GM12878 (cell line): ENCODE measurements around the gene REV3L. TPM values are rescaled to one million over a fixed set of nuclear protein-coding genes. Genes with fewer than 3 reads are reported as not detected.

Experiments
- ATAC-seq: fragments of 200-7000 bp; cut with Tn5 transposase; 3 replicates; pipeline ENCODE4 v1.9.1; 2020; ENCODE audit warnings: mild to moderate bottlenecking, moderate library complexity
- BruUV-seq: library from RNA; stranded (reverse); fragments of 400-500 nt; replicated peaks from 2 replicates; lab custom pipeline; 2021; lab: Mats Ljungman, UMichigan
- CTCF ChIA-PET: fragments of 300-600 bp; sonication (Branson Sonifier 250); formaldehyde crosslinking; extraction: SDS; loops from one replicate; lab custom pipeline; 2021; ENCODE audit warnings: inconsistent platforms; lab: Yijun Ruan, JAX
- POLR2A ChIA-PET: fragments of 350-600 bp; formaldehyde crosslinking; extraction: SDS; loops from one replicate; lab custom pipeline; 2021; ENCODE audit warnings: inconsistent platforms; lab: Charles Lee
- RAD21 ChIA-PET: fragments of 300-600 bp; sonication (Branson Sonifier 250); formaldehyde crosslinking; loops from one replicate; lab custom pipeline; 2023; ENCODE audit warnings: antibody characterized with exemption; ENCODE audit not compliant: unreplicated experiment; lab: Charles Lee
- SMC1A ChIA-PET: fragments of 300-600 bp; sonication (Branson Sonifier 250); formaldehyde crosslinking; loops from one replicate; lab custom pipeline; 2023; ENCODE audit not compliant: unreplicated experiment, uncharacterized antibody; lab: Charles Lee
- DNase-seq: peaks from one replicate; pipeline ENCODE4 v3.0.0-alpha.2; 2011; ENCODE audit warnings: low read depth, low spot score
- FAIRE-seq: peaks from 3 replicates; lab custom pipeline; 2011; peaks lifted over from hg19 to GRCh38; lab: Jason Lieb, UNC
- H2AFZ ChIP-seq: 2 replicates; pipeline ENCODE4 v1.6.0; 2011; ENCODE audit warnings: low read depth, low read length, control low read depth; ENCODE audit not compliant: control insufficient read depth
- H3K27ac ChIP-seq: 2 replicates; pipeline ENCODE4 v1.5.1; 2011; ENCODE audit warnings: control low read depth; ENCODE audit not compliant: control insufficient read depth, insufficient read depth
- H3K27me3 ChIP-seq, 2 experiments: replicated peaks in 1 of 2; 2 replicates each; pipeline versions ENCODE4 v1.6.0 to v1.6.1; 2011; ENCODE audit warnings: low read length in 1 of 2; ENCODE audit not compliant: control insufficient read depth in 2 of 2, insufficient read depth in 2 of 2
- H3K36me3 ChIP-seq, 2 experiments: 2 replicates each; pipeline ENCODE4 v1.5.1; 2011; ENCODE audit warnings: low read length in 1 of 2; ENCODE audit not compliant: control insufficient read depth in 2 of 2, insufficient read depth in 2 of 2
- H3K4me1 ChIP-seq: 2 replicates; pipeline ENCODE4 v1.6.1; 2011; ENCODE audit warnings: mild to moderate bottlenecking, low read length, moderate library complexity, mixed read lengths; ENCODE audit not compliant: control insufficient read depth, insufficient read depth
- H3K4me2 ChIP-seq: 2 replicates; pipeline ENCODE4 v1.6.0; 2011; ENCODE audit warnings: control low read depth; ENCODE audit not compliant: control insufficient read depth, insufficient read depth
- H3K4me3 ChIP-seq: fragments of 200-600 bp; sonication (generic); 2 replicates; pipeline ENCODE4 v1.5.1; 2016
- H3K79me2 ChIP-seq: 2 replicates; pipeline ENCODE4 v1.6.0; 2011; ENCODE audit warnings: low read length; ENCODE audit not compliant: control insufficient read depth, insufficient read depth
- H3K9ac ChIP-seq: 2 replicates; pipeline ENCODE4 v1.8.0; 2011; ENCODE audit warnings: low read length, control low read depth, mixed read lengths; ENCODE audit not compliant: control insufficient read depth, insufficient read depth
- H3K9me3 ChIP-seq: replicated peaks from 3 replicates; pipeline ENCODE4 v1.5.1; 2011; ENCODE audit warnings: mild to moderate bottlenecking, low read length; ENCODE audit not compliant: control insufficient read depth, insufficient read depth
- H4K20me1 ChIP-seq: 2 replicates; pipeline ENCODE4 v1.6.0; 2011; ENCODE audit not compliant: control insufficient read depth, insufficient read depth
- BRCA1 ChIP-seq: IDR thresholded peaks from 2 replicates; pipeline ENCODE4 v1.6.1; 2011; ENCODE audit warnings: low read depth, low read length, improper control_type of control experiment
- CHD2 ChIP-seq: IDR thresholded peaks from 2 replicates; pipeline ENCODE4 v1.6.1; 2011; ENCODE audit warnings: low read depth, low read length, improper control_type of control experiment, borderline replicate concordance
- EP300 ChIP-seq, 2 experiments: fragments of 150-350 bp in 1 of 2; IDR thresholded peaks; 2 replicates each; pipeline ENCODE4 v1.6.1; 2011 to 2012; ENCODE audit warnings: low read depth in 2 of 2, low read length in 2 of 2, borderline replicate concordance in 1 of 2, improper control_type of control experiment in 1 of 2, inconsistent platforms in 1 of 2; ENCODE audit not compliant: control insufficient read depth in 1 of 2
- GATAD2B ChIP-seq: fragments of 450-650 bp; conservative IDR thresholded peaks from 2 replicates; pipeline ENCODE4 v1.6.1; 2017; ENCODE audit warnings: low read depth, mild to moderate bottlenecking, moderate library complexity
- KAT2A ChIP-seq: conservative IDR thresholded peaks from 2 replicates; pipeline ENCODE4 v1.6.1; 2011; ENCODE audit warnings: low read depth, low read length; ENCODE audit not compliant: control insufficient read depth
- MLLT1 ChIP-seq: fragments of 450-650 bp; IDR thresholded peaks from 2 replicates; pipeline ENCODE4 v1.6.1; 2016; ENCODE audit warnings: mild to moderate bottlenecking
- MYB ChIP-seq: fragments of 150-350 bp; IDR thresholded peaks from 2 replicates; pipeline ENCODE4 v1.6.1; 2014; ENCODE audit warnings: mild to moderate bottlenecking, low read depth, low read length, borderline replicate concordance
- PBX3 ChIP-seq: IDR thresholded peaks from 2 replicates; pipeline ENCODE4 v1.6.1; 2011; ENCODE audit warnings: mild to moderate bottlenecking, low read depth, low read length, moderate library complexity; ENCODE audit not compliant: insufficient replicate concordance
- POLR2A ChIP-seq: IDR thresholded peaks from 2 replicates; pipeline ENCODE4 v1.6.1; 2011; ENCODE audit warnings: low read depth, mild to moderate bottlenecking, low read length
- RB1 ChIP-seq: fragments of 450-650 bp; formaldehyde crosslinking; IDR thresholded peaks from 2 replicates; pipeline ENCODE4 v1.6.1; 2017; ENCODE audit warnings: mild to moderate bottlenecking, borderline replicate concordance
- RELB ChIP-seq: fragments of 450-650 bp; IDR thresholded peaks from 2 replicates; pipeline ENCODE4 v1.6.1; 2017; ENCODE audit warnings: low read depth, mild to moderate bottlenecking, moderate library complexity
- REST ChIP-seq: IDR thresholded peaks from 2 replicates; pipeline ENCODE4 v1.6.1; 2012; ENCODE audit warnings: mild to moderate bottlenecking, low read depth, low read length
- SIN3A ChIP-seq: IDR thresholded peaks from 2 replicates; pipeline ENCODE4 v1.6.1; 2012; ENCODE audit warnings: low read depth, low read length, improper control_type of control experiment
- SUZ12 ChIP-seq: fragments of 200-600 bp; sonication (generic); IDR thresholded peaks from one replicate; pipeline ENCODE4 v1.6.1; 2018; ENCODE audit warnings: antibody characterized with exemption, mild to moderate bottlenecking; ENCODE audit not compliant: unreplicated experiment
- TCF7 ChIP-seq: IDR thresholded peaks from 2 replicates; pipeline ENCODE4 v1.6.1; 2014; ENCODE audit warnings: antibody characterized with exemption, borderline replicate concordance
- YY1 ChIP-seq: IDR thresholded peaks from 2 replicates; pipeline ENCODE4 v1.6.1; 2011; ENCODE audit warnings: low read depth, mild to moderate bottlenecking, low read length
- WGBS: methylation state at CpG from one replicate; pipeline ENCODE4 v1.1.6; 2016; ENCODE audit warnings: low lambda C conversion rate; ENCODE audit not compliant: insufficient replicate concordance, insufficient coverage; ENCODE audit errors: missing lambda C conversion rate; 5-methylcytosine and 5-hydroxymethylcytosine counted together
- in situ Hi-C: fragments of 300-500 bp; cut with MboI; formaldehyde crosslinking; loops from 9 replicates; pipeline ENCODE4 v1.14.3; 2018; ENCODE audit warnings: mixed read lengths
- intact Hi-C: fragments of 100-400 bp; cut with micrococcal nuclease; formaldehyde crosslinking; loops from one replicate; pipeline ENCODE4 v1.14.2; 2022; ENCODE audit not compliant: unreplicated experiment
- polyA plus RNA-seq, 11 experiments: library from polyadenylated mRNA; depleted of rRNA in 4 of 11; unstranded in 6 of 11; stranded (reverse) in 5 of 11; fragments of >200 nt; fragmentation: Nextera tagmentation in 4 of 11; fragmentation: Illumina TruSeq in 1 of 11; extraction: Ambion mirVana in 4 of 11; extraction: Trizol in 1 of 11; gene quantifications; 1 replicate in 1 of 11; 2 replicates in 10 of 11; pipeline versions ENCODE4 v1.2.1 to v1.2.3, GENCODE V29; 2011 to 2016; ENCODE audit warnings: inconsistent platforms in 2 of 11, missing spikeins in 2 of 11, low read depth in 1 of 11
- total RNA-seq, 4 experiments: library from RNA; depleted of rRNA in 3 of 4; stranded (reverse); fragments of >200 nt in 3 of 4; fragmentation: Illumina TruSeq in 1 of 4; extraction: Trizol in 1 of 4; gene quantifications; 2 replicates each; pipeline versions ENCODE4 v1.2.1 to v1.2.3, GENCODE V29; 2013 to 2021

Gene REV3L
- total and polyA plus RNA-seq, 10 of the 15 experiments (the other 5 are each of a cell fraction or from before 2014, with no cell fraction given): 7.6 to 33.6 (median 21.5) TPM

GRCh38 chr6:111492499-111492898 lies 9.5 kb upstream of the REV3L start:
- in situ Hi-C loops: no loop called here
- no peak for DNase-seq
- POLR2A ChIA-PET: no interaction called here
- no peaks in the 10 kb centered on the region for H4K20me1 ChIP-seq
- H3K4me1 ChIP-seq: peaks cover 5% of the 10 kb centered on the region
- 97% methylated on average over 2 of the region's 2 CpGs for WGBS
- no peak overlapping the region for H3K4me3 ChIP-seq
- peaks cover 5% of the 10 kb centered on the region for H3K79me2 ChIP-seq
- intact Hi-C loops: no loop called here
- H3K9me3 ChIP-seq: no peaks in the 10 kb centered on the region
- no TSS peak for BruUV-seq
- SMC1A ChIA-PET: interaction anchor here (0.9 kb wide), 1 partner anchor 14 kb away, joined by 3 read pairs; no protein-coding TSS in a partner anchor
- no peaks in the 10 kb centered on the region for H3K27me3 ChIP-seq
- ATAC-seq: no peak
- RAD21 ChIA-PET: interaction anchor here (1.4 kb wide), 1 partner anchor 14 kb away, joined by 3 read pairs; no protein-coding TSS in a partner anchor
- CTCF ChIA-PET: interaction anchor here (1.0 to 1.2 kb wide), 2 partner anchors 110 to 551 kb away, joined by 3 read pairs; no protein-coding TSS in a partner anchor
- FAIRE-seq: no peak
- H3K4me2 ChIP-seq: no peak overlapping the region
- H3K27ac ChIP-seq: no peak overlapping the region
- H3K36me3 ChIP-seq: no peaks in the 10 kb centered on the region
- H2AFZ ChIP-seq: no peak overlapping the region
- H3K9ac ChIP-seq: no peak overlapping the region
- TF ChIP-seq YY1 (no peak), PBX3 (no peak), MYB (no peak), RB1 (no peak), BRCA1 (no peak), SUZ12 (no peak), KAT2A (no peak), GATAD2B (no peak), TCF7 (no peak), EP300 (IDR thresholded peaks at IDR 0.05; ENCODE audit: borderline replicate concordance in 1 of 2, control insufficient read depth in 1 of 2, low read depth in 2 of 2, low read length in 2 of 2) (no peak), MLLT1 (no peak), REST (no peak), CHD2 (no peak), RELB (no peak), POLR2A (no peak), SIN3A (no peak)
